Natural killer cell (primary cell): ENCODE results near the gene LARGE1. TPM values are rescaled to one million over a fixed set of nuclear protein-coding genes. Genes with fewer than 3 reads are reported as not detected.

Experiments used
- ATAC-seq, 3 donors: fragments of 150-1000 bp in 2 of 3; fragments of 200-7000 bp in 1 of 3; cut with Tn5 transposase; 1 replicate in 1 of 3; 2 replicates in 2 of 3; pipeline ENCODE4 v1.10.0; 2021; ENCODE audit warnings: mild to moderate bottlenecking in 2 of 3, moderate library complexity in 2 of 3
- DNase-seq, 2 donors: peaks; one replicate each; pipeline versions ENCODE4 v3.0.0 to v3.0.0-alpha.2; 2013 to 2021; ENCODE audit warnings: mixed read lengths in 1 of 2
- H3K27ac ChIP-seq: one replicate; pipeline ENCODE4 v1.5.1; 2013; ENCODE audit warnings: mild to moderate bottlenecking, low read length
- H3K27me3 ChIP-seq: one replicate; pipeline ENCODE4 v1.6.1; 2013; ENCODE audit warnings: low read length; ENCODE audit not compliant: control insufficient read depth, insufficient read depth
- H3K36me3 ChIP-seq: one replicate; pipeline ENCODE4 v1.6.1; 2013; ENCODE audit warnings: low read length; ENCODE audit not compliant: control insufficient read depth, insufficient read depth
- H3K4me1 ChIP-seq: one replicate; pipeline ENCODE4 v1.6.1; 2013; ENCODE audit warnings: low read length; ENCODE audit not compliant: control insufficient read depth, insufficient read depth
- H3K4me3 ChIP-seq: one replicate; pipeline ENCODE4 v1.5.1; 2013; ENCODE audit warnings: low read length
- H3K9me3 ChIP-seq: one replicate; pipeline ENCODE4 v1.6.1; 2013; ENCODE audit warnings: low read length; ENCODE audit not compliant: control insufficient read depth, insufficient read depth
- H3K27ac Mint-ChIP-seq, 2 donors: one replicate each; pipeline ENCODE4 v1.8.0; 2022; ENCODE audit warnings: mild to moderate bottlenecking in 2 of 2, mixed read lengths in 2 of 2, moderate library complexity in 1 of 2
- H3K27me3 Mint-ChIP-seq, 2 donors: one replicate each; pipeline ENCODE4 v1.8.0; 2022; ENCODE audit warnings: low read depth in 2 of 2, mixed read lengths in 2 of 2
- H3K36me3 Mint-ChIP-seq: one replicate; pipeline ENCODE4 v1.8.0; 2022; ENCODE audit warnings: mixed read lengths
- H3K4me1 Mint-ChIP-seq, 2 donors: one replicate each; pipeline ENCODE4 v1.8.0; 2022; ENCODE audit warnings: mixed read lengths in 2 of 2
- H3K4me3 Mint-ChIP-seq: one replicate; pipeline ENCODE4 v1.8.0; 2022; ENCODE audit warnings: mild to moderate bottlenecking, moderate library complexity, mixed read lengths
- H3K9me3 Mint-ChIP-seq, 2 donors: one replicate each; pipeline ENCODE4 v1.8.0; 2022; ENCODE audit warnings: mixed read lengths in 2 of 2
- CTCF ChIP-seq: fragments of 200-600 bp; IDR thresholded peaks from one replicate; pipeline ENCODE4 v1.8.0; 2022; ENCODE audit warnings: antibody characterized with exemption
- WGBS: methylation state at CpG from one replicate; pipeline ENCODE4 v1.1.7; 2013; ENCODE audit warnings: missing lambda C conversion rate; ENCODE audit not compliant: insufficient coverage; 5-methylcytosine and 5-hydroxymethylcytosine counted together
- intact Hi-C: fragments of 100-400 bp; cut with micrococcal nuclease; formaldehyde crosslinking; loops from one replicate; pipeline ENCODE4 v1.14.2; 2022
- total RNA-seq, 4 donors: library from RNA; stranded (reverse); fragments of 120-200 nt in 1 of 4; gene quantifications; one replicate each; pipeline versions ENCODE4 v1.2.3 to v1.2.4, GENCODE V29; 2013 to 2022

Gene LARGE1
- total RNA-seq, 3 donors from 2014 or later (not counting 1 experiment from before 2014, with no cell fraction given): 2.6 to 11.6 (median 4.1) TPM

GRCh38 chr22:33260498-33260897 lies 659.8 kb downstream of the LARGE1 start:
- 55% methylated on average over 9 of the region's 9 CpGs for whole genome bisulfite sequencing
- Histone ChIP-seq H3K4me3 (no peak overlapping the region), H3K9me3 (no peaks in the 10 kb centered on the region), H3K36me3 (no peaks in the 10 kb centered on the region), H3K4me1 (no peaks in the 10 kb centered on the region), H3K27me3 (no peaks in the 10 kb centered on the region), H3K27ac (no peak overlapping the region)
- Mint-ChIP-seq H3K36me3 (no peaks in the 10 kb centered on the region), H3K27me3 (peaks cover 0 to 2% of the 10 kb centered on the region in 2 donors), H3K27ac (no peak overlapping the region), H3K4me3 (no peak overlapping the region), H3K9me3 (no peaks in the 10 kb centered on the region), H3K4me1 (no peaks in the 10 kb centered on the region)
- no peak for ATAC-seq
- intact Hi-C loops: no loop called here
- TF ChIP-seq CTCF: no peak
- DNase-seq: no peak

GRCh38 chr22:33255791-33256190 lies 664.5 kb downstream of the LARGE1 start:
- ATAC-seq (no peak), DNase-seq (no peak)
- Histone ChIP-seq H3K36me3 (no peaks in the 10 kb centered on the region), H3K27me3 (peaks cover 2% of the 10 kb centered on the region), H3K4me1 (no peaks in the 10 kb centered on the region), H3K9me3 (no peaks in the 10 kb centered on the region), H3K27ac (no peak overlapping the region), H3K4me3 (no peak overlapping the region)
- 9% methylated on average over 4 of the region's 4 CpGs for WGBS
- intact Hi-C loops: no loop called here
- H3K9me3 Mint-ChIP-seq: no peaks in the 10 kb centered on the region
- no peak overlapping the region for H3K4me3 Mint-ChIP-seq
- no peak overlapping the region for H3K27ac Mint-ChIP-seq
- H3K27me3 Mint-ChIP-seq: peaks cover under 1 to 6% of the 10 kb centered on the region in 2 donors
- no peaks in the 10 kb centered on the region for H3K36me3 Mint-ChIP-seq
- TF ChIP-seq CTCF: no peak
- H3K4me1 Mint-ChIP-seq: no peaks in the 10 kb centered on the region

GRCh38 chr22:33248948-33249347 lies 671.3 kb downstream of the LARGE1 start:
- Mint-ChIP-seq H3K27ac (no peak overlapping the region), H3K36me3 (no peaks in the 10 kb centered on the region), H3K4me1 (no peaks in the 10 kb centered on the region), H3K27me3 (peaks cover 4 to 11% of the 10 kb centered on the region in 2 donors), H3K4me3 (no peak overlapping the region), H3K9me3 (no peaks in the 10 kb centered on the region)
- Histone ChIP-seq H3K36me3 (no peaks in the 10 kb centered on the region), H3K27ac (no peak overlapping the region), H3K27me3 (peaks cover 2% of the 10 kb centered on the region), H3K4me1 (no peaks in the 10 kb centered on the region), H3K4me3 (no peak overlapping the region), H3K9me3 (no peaks in the 10 kb centered on the region)
- DNase-seq (no peak), ATAC-seq (no peak)
- intact Hi-C loops: no loop called here
- 54% methylated on average over 2 of the region's 2 CpGs for WGBS
- TF ChIP-seq CTCF: no peak

- Histone ChIP-seq H3K27ac (no peak overlapping the region), H3K4me1 (no peaks in the 10 kb centered on the region), H3K9me3 (no peaks in the 10 kb centered on the region), H3K36me3 (no peaks in the 10 kb centered on the region), H3K27me3 (peaks cover 2% of the 10 kb centered on the region), H3K4me3 (no peak overlapping the region)
- 68% methylated on average over 2 of the region's 2 CpGs for WGBS
- H3K27me3 Mint-ChIP-seq: peaks cover 4 to 11% of the 10 kb centered on the region in 2 donors
- intact Hi-C loops: no loop called here
- TF ChIP-seq CTCF: no peak
- no peaks in the 10 kb centered on the region for H3K4me1 Mint-ChIP-seq
- no peak overlapping the region for H3K4me3 Mint-ChIP-seq
- ATAC-seq (no peak), DNase-seq (no peak)
- H3K36me3 Mint-ChIP-seq: no peaks in the 10 kb centered on the region
- peaks cover 0 to 1% of the 10 kb centered on the region in 2 donors for H3K9me3 Mint-ChIP-seq
- H3K27ac Mint-ChIP-seq: no peak overlapping the region
Measured at GRCh38 chr22:33247758-33248157, 672.5 kb downstream of the LARGE1 start.
